ENCODE results near the gene KRT77.

GRCh38 chr12:52682381-52682660, 21.0 kb downstream of the KRT77 start:
- TF ChIP-seq CTCF (IDR thresholded peaks at IDR 0.05): no peak
- no peak for TF ChIP-seq POLR2A (IDR thresholded peaks at IDR 0.05)
